Amniotic stem cell (primary cell): ENCODE data around the gene PRM3.

Source experiments
- DNase-seq: peaks from one replicate; lab custom pipeline; 2025; lab: John Stamatoyannopoulos, UW

Gene PRM3

GRCh38 chr16:11272921-11273720 lies at the start of gene PRM3:
PRM3 (minus strand) TSS chr16:11273629; CDS start chr16:11273595, 34 bp downstream.
- DNase-seq = no peak

GRCh38 chr16:11322823-11323222 lies 49.4 kb upstream of the PRM3 start:
- DNase-seq = no peak

- DNase-seq = no peak
Measured at GRCh38 chr16:11321662-11322061, 48.2 kb upstream of the PRM3 start.

- DNase-seq = no peak
Measured at GRCh38 chr16:11320170-11320569, 46.7 kb upstream of the PRM3 start.

GRCh38 chr16:11319529-11320146 lies 46.2 kb upstream of the PRM3 start:
- no peak for DNase-seq

- no peak for DNase-seq
Measured at GRCh38 chr16:11318817-11319216, 45.4 kb upstream of the PRM3 start.

GRCh38 chr16:11316331-11317015 lies 43.0 kb upstream of the PRM3 start:
- DNase-seq = no peak

GRCh38 chr16:11315510-11315909 lies 42.1 kb upstream of the PRM3 start:
- DNase-seq = no peak

- no peak for DNase-seq
Measured at GRCh38 chr16:11314309-11314894, 41.0 kb upstream of the PRM3 start.

GRCh38 chr16:11313493-11314308 lies 40.3 kb upstream of the PRM3 start:
- DNase-seq = no peak

GRCh38 chr16:11312718-11313492 lies 39.5 kb upstream of the PRM3 start:
- DNase-seq = no peak

GRCh38 chr16:11310997-11311561 lies 37.6 kb upstream of the PRM3 start:
- DNase-seq = no peak

GRCh38 chr16:11310634-11310977 lies 37.2 kb upstream of the PRM3 start:
- DNase-seq = no peak

- DNase-seq = no peak
Measured at GRCh38 chr16:11309895-11310633, 36.6 kb upstream of the PRM3 start.

GRCh38 chr16:11308493-11309283 lies 35.3 kb upstream of the PRM3 start:
- DNase-seq = no peak

- DNase-seq = no peak
Measured at GRCh38 chr16:11307639-11308492, 34.4 kb upstream of the PRM3 start.

- no peak for DNase-seq
Measured at GRCh38 chr16:11306997-11307638, 33.7 kb upstream of the PRM3 start.

GRCh38 chr16:11306381-11306780 lies 33.0 kb upstream of the PRM3 start:
- no peak for DNase-seq
